ENCODE results near the gene FAM167B.

DNA sequence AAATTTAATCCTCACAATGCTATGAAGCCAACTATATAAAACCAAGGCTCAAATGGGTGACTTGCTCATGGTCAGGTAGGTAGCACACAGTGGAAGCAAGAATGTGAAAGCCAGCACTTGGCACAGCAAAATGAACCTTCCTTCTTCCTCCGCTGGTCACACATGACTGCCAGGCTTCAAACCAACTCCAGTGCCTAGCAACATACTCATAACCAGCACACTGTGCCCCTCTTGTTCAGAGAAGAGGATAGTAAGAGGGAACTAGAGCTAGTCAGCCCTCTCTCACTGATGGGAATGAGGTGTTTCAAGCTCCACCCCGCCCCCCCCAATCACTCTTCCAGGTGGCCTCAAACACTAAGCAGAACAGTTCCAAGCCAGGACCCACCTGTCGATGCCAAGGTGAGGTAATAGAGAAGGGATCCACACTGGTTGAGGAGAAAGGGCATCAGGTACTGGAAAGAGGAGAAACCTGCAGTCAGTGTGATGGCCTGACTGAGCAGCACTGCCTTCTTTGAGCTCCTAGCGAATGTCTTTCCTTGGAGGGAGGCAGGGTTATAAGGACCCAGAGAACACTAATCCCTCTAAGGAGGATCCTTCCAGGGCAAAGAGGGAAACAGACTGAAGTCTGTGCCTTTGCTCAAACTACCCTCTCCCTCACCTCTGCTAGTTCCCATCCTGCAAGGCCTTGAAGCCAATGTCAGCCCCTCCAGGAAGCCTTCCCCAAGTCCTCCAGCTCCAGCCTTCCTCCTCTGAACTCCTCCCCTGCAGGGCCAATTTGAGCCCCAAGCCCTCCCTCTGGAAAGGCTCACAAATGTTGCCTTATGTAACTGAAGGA, 26.1 kb upstream of the FAM167B start:
- no peak for TF ChIP-seq POLR2A (IDR thresholded peaks at IDR 0.05; ENCODE audit: low read depth)
- TF ChIP-seq, protein P1, sequence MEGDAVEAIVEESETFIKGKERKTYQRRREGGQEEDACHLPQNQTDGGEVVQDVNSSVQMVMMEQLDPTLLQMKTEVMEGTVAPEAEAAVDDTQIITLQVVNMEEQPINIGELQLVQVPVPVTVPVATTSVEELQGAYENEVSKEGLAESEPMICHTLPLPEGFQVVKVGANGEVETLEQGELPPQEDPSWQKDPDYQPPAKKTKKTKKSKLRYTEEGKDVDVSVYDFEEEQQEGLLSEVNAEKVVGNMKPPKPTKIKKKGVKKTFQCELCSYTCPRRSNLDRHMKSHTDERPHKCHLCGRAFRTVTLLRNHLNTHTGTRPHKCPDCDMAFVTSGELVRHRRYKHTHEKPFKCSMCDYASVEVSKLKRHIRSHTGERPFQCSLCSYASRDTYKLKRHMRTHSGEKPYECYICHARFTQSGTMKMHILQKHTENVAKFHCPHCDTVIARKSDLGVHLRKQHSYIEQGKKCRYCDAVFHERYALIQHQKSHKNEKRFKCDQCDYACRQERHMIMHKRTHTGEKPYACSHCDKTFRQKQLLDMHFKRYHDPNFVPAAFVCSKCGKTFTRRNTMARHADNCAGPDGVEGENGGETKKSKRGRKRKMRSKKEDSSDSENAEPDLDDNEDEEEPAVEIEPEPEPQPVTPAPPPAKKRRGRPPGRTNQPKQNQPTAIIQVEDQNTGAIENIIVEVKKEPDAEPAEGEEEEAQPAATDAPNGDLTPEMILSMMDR (IDR thresholded peaks at IDR 0.05), result no peak
- TF ChIP-seq POLR2AphosphoS5 (IDR thresholded peaks at IDR 0.05), result no peak
- no peak for TF ChIP-seq EP300 (IDR thresholded peaks at IDR 0.05)
